Heart right ventricle (tissue), 16 donors: ENCODE results near the gene MAGI3. TPM values are rescaled to one million over a fixed set of nuclear protein-coding genes. Genes with fewer than 3 reads are reported as not detected.

Experiments
- ATAC-seq, 8 donors: fragments of 200-7000 bp; cut with Tn5 transposase; one replicate each; pipeline ENCODE4 v1.9.1; 2020; ENCODE audit warnings: mild to moderate bottlenecking in 8 of 8, moderate library complexity in 8 of 8, moderate number of reproducible peaks in 1 of 8
- DNase-seq, 2 donors: peaks; one replicate each; pipeline ENCODE4 v3.0.0-alpha.2; 2020
- H3K27ac ChIP-seq, 10 donors: fragments of 200-600 bp; sonication (generic) in 2 of 10; one replicate each; pipeline versions ENCODE4 v1.5.0 to v1.8.0; 2020 to 2022; ENCODE audit warnings: mild to moderate bottlenecking in 3 of 10
- H3K27me3 ChIP-seq, 7 donors: fragments of 200-600 bp; one replicate each; pipeline ENCODE4 v1.8.0; 2021 to 2022; ENCODE audit warnings: mild to moderate bottlenecking in 2 of 7
- H3K36me3 ChIP-seq, 9 donors: fragments of 200-600 bp; sonication (generic) in 1 of 9; one replicate each; pipeline versions ENCODE4 v1.5.0 to v1.8.0; 2020 to 2022; ENCODE audit warnings: mild to moderate bottlenecking in 2 of 9
- H3K4me1 ChIP-seq, 9 donors: fragments of 200-600 bp; sonication (generic) in 1 of 9; one replicate each; pipeline versions ENCODE4 v1.5.0 to v1.8.0; 2020 to 2022; ENCODE audit warnings: mild to moderate bottlenecking in 4 of 9
- H3K4me3 ChIP-seq, 10 donors: fragments of 200-600 bp; sonication (generic) in 2 of 10; one replicate each; pipeline versions ENCODE4 v1.5.0 to v1.8.0; 2020 to 2022; ENCODE audit warnings: mild to moderate bottlenecking in 7 of 10, moderate library complexity in 2 of 10
- H3K9me3 ChIP-seq, 11 donors: fragments of 200-600 bp in 10 of 11; sonication (generic) in 2 of 11; one replicate each; pipeline versions ENCODE4 v1.5.0 to v1.8.0; 2013 to 2022; ENCODE audit warnings: mild to moderate bottlenecking in 2 of 11, control low read depth in 1 of 11, moderate library complexity in 1 of 11
- CTCF ChIP-seq, 9 donors: fragments of 200-600 bp; sonication (generic) in 2 of 9; IDR thresholded peaks; one replicate each; pipeline versions ENCODE4 v1.5.0 to v1.8.0; 2021 to 2022; ENCODE audit warnings: antibody characterized with exemption in 9 of 9, mild to moderate bottlenecking in 5 of 9, moderate library complexity in 1 of 9
- WGBS, 2 donors: extraction: QIAGEN DNeasy Blood & Tissue Kit; methylation state at CpG; one replicate each; pipeline ENCODE4 v1.1.7; 2013; ENCODE audit warnings: inconsistent platforms in 1 of 2; 5-methylcytosine and 5-hydroxymethylcytosine counted together
- intact Hi-C, 10 donors: fragments of 100-400 bp; cut with DNase I; formaldehyde crosslinking; loops; one replicate each; pipeline versions ENCODE4 v1.11.1 to v1.14.2; 2022
- polyA plus RNA-seq, 2 donors: library from polyadenylated mRNA; stranded (reverse); fragments of 200-250 nt; gene quantifications; one replicate each; pipeline ENCODE4 v1.2.3, GENCODE V29; 2013
- total RNA-seq, 10 donors: library from RNA; stranded (reverse); fragmentation: NEBNext Ultra II Directional in 3 of 10; extraction: Animal tissue kit (Norgen Biotek cat#: 25700) in 3 of 10; gene quantifications; one replicate each; pipeline versions ENCODE4 v1.2.1 to v1.2.4, GENCODE V29; 2021 to 2023
- donor health status: Arrhythmogenic right ventricular cardiomyopathy.
- donor health status: ischemic (EF 13 %, LVEDD 7.1; RV severe dilation, severe dysfunction).
- donor health status: healthy with polysubstance abuse.
- donor health status: DM: no; HTN: yes; CAD: no.
- donor health status: DM: no; HTN: no; CAD: no.
- donor health status: ischemic (EF 25% LVEDD 6.9; RV normal size, moderate dysfunction).
- donor health status: ischemic (EF 25% LVEDD 5.7; RV mildly dilated, moderate dysfunction).
- donor health status: healthy.
- donor health status: DM: yes; HTN: yes; CAD: no.
- donor health status: Ischemic cardiomyopathy.
- donor health status: ischemic (EF 35%, LVEDD 5.7; RV mildly dilated, moderate dysfunction).
- donor health status: nonischemic (EF 11% LVEDD 7.7; RV severe dilation, severe dysfunction).
- donor health status: DM: yes; HTN: yes; CAD: no.
- donor health status: PGD.
- donor health status: ischemic (EF 29% LVEDD 5.4; RV normal size, mild dysfunction).
- donor health status: nonischemic (EF 23%, LVEDD 6.1; RV moderate dilation, normal function).

The MAGI3 gene
- total and polyA plus RNA-seq, 12 donors = 2.2 to 9.4 (median 7.5) TPM

GRCh38 chr1:113672491-113672890 lies 282.2 kb downstream of the MAGI3 start:
- WGBS, 2 donors = 94 to 98% methylated on average over 4 of the region's 4 CpGs
- Histone ChIP-seq H3K9me3 (no peaks in the 10 kb centered on the region), H3K4me3 (no peak overlapping the region), H3K4me1 (peaks cover 0 to 8% (median 4%) of the 10 kb centered on the region in 9 donors), H3K27ac (no peak overlapping the region), H3K27me3 (no peaks in the 10 kb centered on the region), H3K36me3 (peaks cover 0 to 34% (median 7%) of the 10 kb centered on the region in 9 donors)
- DNase-seq (no peak), ATAC-seq (no peak)
- TF ChIP-seq CTCF (IDR thresholded peaks at IDR 0.05) = no peak
- intact Hi-C loops = loop anchor here in 5 of 10 donors (10.0 kb wide), 4 partner anchors 278 to 958 kb away; partner anchors contain the start of genes MAGI3 (in 3 of the 5) and PPM1J (in 1 of the 5)

GRCh38 chr1:113674591-113674990 lies 284.3 kb downstream of the MAGI3 start:
- H3K9me3 ChIP-seq = no peaks in the 10 kb centered on the region
- H3K4me1 ChIP-seq = peaks cover 0 to 11% (median 6%) of the 10 kb centered on the region in 9 donors
- WGBS, 2 donors = 92 to 100% methylated on average over 1 of the region's 1 CpG
- H3K36me3 ChIP-seq = peaks cover 0 to 34% (median 7%) of the 10 kb centered on the region in 9 donors
- no peak for DNase-seq
- TF ChIP-seq CTCF (IDR thresholded peaks at IDR 0.05) = no peak
- no peak for ATAC-seq
- H3K27me3 ChIP-seq = no peaks in the 10 kb centered on the region
- intact Hi-C loops = loop anchor here in 5 of 10 donors (10.0 kb wide), 4 partner anchors 280 to 960 kb away; partner anchors contain the start of genes MAGI3 (in 3 of the 5) and PPM1J (in 1 of the 5)
- H3K4me3 ChIP-seq = no peak overlapping the region
- H3K27ac ChIP-seq = no peak overlapping the region

- no peak for ATAC-seq
- intact Hi-C loops = loop anchor here in 8 of 10 donors (5.0 to 10.0 kb wide), 7 partner anchors 281 to 961 kb away; partner anchors contain the start of genes MAGI3 (in 3 of the 8), PPM1J (in 2 of the 8) and LRIG2 (in 1 of the 8)
- H3K36me3 ChIP-seq = peaks cover 0 to 34% (median 7%) of the 10 kb centered on the region in 9 donors
- H3K4me1 ChIP-seq = peaks cover 0 to 11% (median 6%) of the 10 kb centered on the region in 9 donors
- no peak overlapping the region for H3K4me3 ChIP-seq
- WGBS, 2 donors = 89 to 92% methylated on average over 2 of the region's 2 CpGs
- H3K9me3 ChIP-seq = no peaks in the 10 kb centered on the region
- no peak for DNase-seq
- no peaks in the 10 kb centered on the region for H3K27me3 ChIP-seq
- TF ChIP-seq CTCF (IDR thresholded peaks at IDR 0.05) = no peak
- no peak overlapping the region for H3K27ac ChIP-seq
Observed at GRCh38 chr1:113675302-113675701, 285.0 kb downstream of the MAGI3 start.

- Histone ChIP-seq H3K36me3 (peaks cover 0 to 39% (median 7%) of the 10 kb centered on the region in 9 donors), H3K4me3 (no peak overlapping the region), H3K9me3 (no peaks in the 10 kb centered on the region), H3K4me1 (peaks cover 0 to 11% (median 6%) of the 10 kb centered on the region in 9 donors), H3K27me3 (no peaks in the 10 kb centered on the region), H3K27ac (no peak overlapping the region)
- WGBS, 2 donors = 71 to 74% methylated on average over 5 of the region's 5 CpGs
- intact Hi-C loops = loop anchor here in 9 of 10 donors (2.0 to 10.0 kb wide), 8 partner anchors 282 to 962 kb away; partner anchors contain the start of genes MAGI3 (in 3 of the 9), PPM1J (in 2 of the 9) and LRIG2 (in 1 of the 9)
- TF ChIP-seq CTCF (IDR thresholded peaks at IDR 0.05) = no peak
- no peak for ATAC-seq
- DNase-seq = no peak
Observed at GRCh38 chr1:113676524-113676923, 286.2 kb downstream of the MAGI3 start.
